Epithelial cell of esophagus (primary cell): ENCODE data around the gene CHST11.

Experiments
- DNase-seq: peaks from one replicate; pipeline ENCODE4 v3.0.0; 2010; ENCODE audit warnings: low read depth
- H3K4me3 ChIP-seq: 2 replicates; pipeline ENCODE4 v1.5.1; 2011; ENCODE audit warnings: mild to moderate bottlenecking, low read length, control low read depth
- TF ChIP-seq, protein P1 (sequence below): IDR thresholded peaks from 2 replicates; pipeline ENCODE4 v1.5.1; 2011; ENCODE audit warnings: low read depth, mild to moderate bottlenecking, low read length, control low read depth, inconsistent platforms; ENCODE audit not compliant: insufficient read depth; ENCODE audit errors: missing control alignments

CHST11 gene

DNA sequence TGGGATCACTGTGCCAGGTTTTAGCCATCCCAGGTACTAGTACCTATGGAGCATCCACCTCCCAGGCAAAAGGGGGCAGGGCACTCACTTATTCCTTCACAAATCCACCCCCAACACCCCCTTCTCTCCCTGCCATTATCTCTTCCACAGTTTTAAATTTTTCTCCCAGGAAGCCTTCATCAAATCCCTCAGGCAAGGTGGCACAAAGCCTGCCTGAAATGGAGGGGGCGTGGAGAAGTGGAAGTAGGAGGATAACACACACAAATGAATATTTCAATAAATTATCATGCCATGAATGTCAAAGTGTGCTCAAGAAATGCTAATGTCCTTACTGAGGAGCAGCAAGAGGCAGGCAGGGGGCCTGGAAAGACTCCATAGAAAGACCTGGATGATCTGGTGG is 4.7 kb upstream of the CHST11 start:
- DNase-seq, result no peak
- no peak overlapping the region for H3K4me3 ChIP-seq
- TF ChIP-seq, protein P1, sequence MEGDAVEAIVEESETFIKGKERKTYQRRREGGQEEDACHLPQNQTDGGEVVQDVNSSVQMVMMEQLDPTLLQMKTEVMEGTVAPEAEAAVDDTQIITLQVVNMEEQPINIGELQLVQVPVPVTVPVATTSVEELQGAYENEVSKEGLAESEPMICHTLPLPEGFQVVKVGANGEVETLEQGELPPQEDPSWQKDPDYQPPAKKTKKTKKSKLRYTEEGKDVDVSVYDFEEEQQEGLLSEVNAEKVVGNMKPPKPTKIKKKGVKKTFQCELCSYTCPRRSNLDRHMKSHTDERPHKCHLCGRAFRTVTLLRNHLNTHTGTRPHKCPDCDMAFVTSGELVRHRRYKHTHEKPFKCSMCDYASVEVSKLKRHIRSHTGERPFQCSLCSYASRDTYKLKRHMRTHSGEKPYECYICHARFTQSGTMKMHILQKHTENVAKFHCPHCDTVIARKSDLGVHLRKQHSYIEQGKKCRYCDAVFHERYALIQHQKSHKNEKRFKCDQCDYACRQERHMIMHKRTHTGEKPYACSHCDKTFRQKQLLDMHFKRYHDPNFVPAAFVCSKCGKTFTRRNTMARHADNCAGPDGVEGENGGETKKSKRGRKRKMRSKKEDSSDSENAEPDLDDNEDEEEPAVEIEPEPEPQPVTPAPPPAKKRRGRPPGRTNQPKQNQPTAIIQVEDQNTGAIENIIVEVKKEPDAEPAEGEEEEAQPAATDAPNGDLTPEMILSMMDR, result no peak

DNA sequence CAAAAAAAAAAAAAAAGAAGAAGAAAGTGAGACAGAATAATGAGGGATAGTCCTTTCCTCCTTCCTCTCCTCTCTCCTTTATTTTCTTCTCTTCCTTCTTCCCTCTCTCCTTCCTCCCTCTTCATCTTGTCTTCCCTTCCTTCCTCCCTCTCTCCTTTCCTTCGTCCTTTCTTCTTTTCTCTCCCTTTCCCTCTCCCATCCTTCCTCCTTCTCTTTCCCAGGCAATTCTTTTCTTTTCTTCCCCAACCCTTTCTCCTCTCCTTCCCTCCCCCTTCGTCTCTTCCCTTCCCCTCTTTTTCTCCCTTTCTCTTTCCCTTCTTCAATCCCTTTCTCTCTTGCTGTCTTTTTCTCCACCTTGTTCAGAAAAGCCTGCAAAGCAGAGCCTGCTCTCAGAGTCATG is 3.6 kb upstream of the CHST11 start:
- DNase-seq, result no peak
- TF ChIP-seq, protein P1, result no peak
- no peak overlapping the region for H3K4me3 ChIP-seq

DNA sequence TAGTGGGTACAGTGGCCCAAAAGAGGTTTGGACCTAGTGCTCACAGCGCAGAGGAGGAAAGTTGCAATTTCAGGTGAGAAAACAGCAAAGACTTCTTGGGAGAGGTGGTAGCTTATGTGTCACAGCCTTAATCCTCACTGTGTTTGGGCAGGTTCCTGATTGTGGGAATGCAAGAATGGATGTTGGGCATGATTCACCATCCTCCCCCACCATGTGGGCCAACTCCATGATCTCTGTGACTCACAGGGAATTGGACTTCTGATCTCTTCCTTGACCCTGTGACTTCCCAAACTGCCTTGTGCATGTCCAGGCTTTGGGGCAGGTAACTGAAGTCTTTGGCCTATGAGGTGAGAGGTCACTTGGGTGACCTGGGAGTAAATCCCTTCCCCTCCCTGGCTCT is 1.8 kb upstream of the CHST11 start:
- peak; percentile 96 for DNase-seq
- TF ChIP-seq, protein P1, result no peak
- H3K4me3 ChIP-seq, result no peak overlapping the region

DNA sequence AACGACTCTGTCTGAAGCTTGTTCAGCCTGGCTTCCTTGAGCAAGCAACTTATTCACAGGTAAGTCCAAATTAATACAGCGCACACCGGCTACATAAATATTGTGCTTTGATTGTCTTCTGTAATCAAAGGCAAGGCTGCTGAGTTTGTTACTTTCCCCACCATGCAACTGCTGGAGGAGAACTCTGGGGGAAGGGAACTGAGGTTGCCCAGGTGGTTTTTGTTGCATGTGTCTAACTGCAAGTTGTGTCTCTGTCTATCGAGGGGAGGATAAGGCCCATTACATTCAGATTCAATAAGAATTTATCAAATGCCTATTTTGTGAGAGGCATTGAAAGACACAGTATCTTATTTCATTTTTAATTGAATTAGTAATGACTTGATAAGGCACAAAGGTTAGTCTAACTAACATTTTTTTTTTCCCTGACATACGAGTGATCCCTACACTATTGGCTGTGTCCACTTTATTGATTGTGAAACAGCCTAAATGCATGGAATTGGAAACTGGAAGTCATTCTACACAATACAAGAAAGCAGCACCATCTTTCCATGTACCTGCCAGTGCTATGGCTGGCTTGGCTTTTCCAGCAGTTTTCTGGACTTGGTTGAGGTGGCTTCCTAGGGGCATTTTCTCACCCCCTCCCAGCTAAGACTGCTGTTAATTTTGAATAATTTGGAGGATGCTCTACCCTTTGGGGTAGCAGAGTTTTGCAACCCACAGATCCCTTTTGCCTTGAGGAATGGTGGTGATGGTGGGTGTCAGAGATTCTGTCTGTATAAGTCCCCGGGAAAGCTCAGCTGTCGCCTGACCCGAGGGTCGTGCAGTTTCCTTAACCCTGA is 951 bp upstream of the CHST11 start:
- no peak for DNase-seq
- H3K4me3 ChIP-seq, result peak overlapping the region; percentile 82
- TF ChIP-seq, protein P1, result no peak

DNA sequence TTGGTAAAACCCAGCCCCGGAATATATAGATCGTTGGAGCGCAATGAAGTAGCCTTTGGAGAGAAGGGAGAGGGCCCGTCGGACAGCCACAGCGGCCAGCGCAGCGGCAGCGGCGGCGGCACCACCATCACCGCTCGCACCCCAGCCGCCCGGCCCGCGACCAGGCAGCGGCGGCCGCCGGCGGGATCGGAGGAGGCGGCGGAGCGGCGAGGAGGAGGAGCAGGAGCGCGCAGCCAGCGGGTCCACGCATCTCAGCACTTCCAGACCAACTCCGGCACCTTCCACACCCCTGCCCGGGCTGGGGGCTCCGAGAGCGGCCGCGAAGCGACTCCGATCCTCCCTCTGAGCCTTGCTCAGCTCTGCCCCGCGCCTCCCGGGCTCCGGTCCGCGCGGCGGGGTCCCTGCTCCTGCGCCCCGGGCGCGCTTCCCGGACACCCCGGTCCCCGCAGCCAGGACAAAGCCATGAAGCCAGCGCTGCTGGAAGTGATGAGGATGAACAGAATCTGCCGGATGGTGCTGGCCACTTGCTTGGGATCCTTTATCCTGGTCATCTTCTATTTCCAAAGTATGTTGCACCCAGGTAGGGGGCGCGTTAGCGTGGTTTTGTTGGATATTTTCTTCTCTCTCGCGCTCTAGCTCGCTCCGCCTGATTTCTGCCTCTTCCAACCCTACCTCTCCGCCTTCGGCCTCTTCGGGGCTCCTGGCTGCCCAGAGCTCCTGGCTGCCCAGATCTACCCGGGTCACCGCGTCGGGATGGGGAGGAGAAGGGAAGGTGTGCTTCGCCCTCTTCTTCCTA is 400 bp downstream of the CHST11 start:
- TF ChIP-seq, protein P1, result peak; percentile 49
- peak; percentile 75 for DNase-seq
- H3K4me3 ChIP-seq, result peak overlapping the region; percentile 82

DNA sequence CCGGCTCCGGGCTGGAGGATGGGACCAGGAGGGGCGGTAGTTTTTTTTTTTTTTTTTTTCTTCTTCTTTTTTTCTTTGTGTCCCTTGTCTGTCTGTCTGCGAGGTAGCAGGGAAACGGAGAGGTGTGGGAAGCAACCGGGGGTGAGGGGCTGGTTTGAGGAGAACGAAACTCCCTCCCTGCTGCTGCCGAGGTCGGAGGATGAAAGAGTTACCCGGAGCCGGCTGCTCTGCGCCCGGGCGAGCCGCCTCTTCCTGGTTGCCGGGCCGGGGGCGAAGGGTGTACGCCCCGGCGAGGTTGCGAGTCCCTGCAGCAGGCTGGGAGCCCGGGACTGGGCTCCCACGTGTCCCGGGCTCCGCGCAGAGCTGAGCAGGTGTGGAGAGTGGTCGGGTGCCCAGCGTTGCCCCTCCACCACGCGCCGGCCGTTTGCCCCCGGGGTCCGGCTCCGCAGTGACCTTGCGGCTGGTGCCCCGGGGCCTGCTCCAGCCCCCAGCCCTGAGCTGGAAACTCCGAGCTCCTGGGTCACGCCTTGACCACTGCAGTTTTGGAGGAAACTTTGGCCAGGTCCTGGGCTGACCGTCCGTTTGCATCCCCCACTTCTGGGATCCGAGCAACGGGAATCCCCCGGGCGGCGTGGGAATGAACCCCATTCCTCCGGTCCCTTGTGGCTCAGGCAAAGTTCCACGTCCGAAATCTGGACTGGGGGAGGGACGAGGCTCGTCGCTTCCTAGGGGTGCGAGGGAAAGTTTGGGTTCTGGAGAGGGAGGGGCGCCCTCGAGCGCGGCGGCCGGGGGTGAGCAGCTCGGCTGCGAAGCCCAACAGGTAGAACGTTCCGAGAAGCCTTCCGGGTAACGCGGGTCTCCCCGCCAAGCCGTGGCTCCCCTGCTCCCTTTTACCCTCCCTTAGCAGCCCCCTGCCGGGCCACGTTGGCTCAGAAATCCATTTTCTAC is 1.3 kb downstream of the CHST11 start:
- H3K4me3 ChIP-seq, result peak overlapping the region; percentile 82
- DNase-seq, result peak; percentile 42
- TF ChIP-seq, protein P1, result peak; percentile 7
